ENCODE data around the gene DNAJC5. TPM values are rescaled to one million over a fixed set of nuclear protein-coding genes. Genes with fewer than 3 reads are reported as not detected.
"Not testable (repeated sequence)": the region's sequence is repeated elsewhere in the genome, so short reads cannot be mapped to it uniquely, and the experiment has no call there.

The DNAJC5 gene
- total and polyA plus RNA-seq, 12 donors: 19.5 to 52.2 (median 38.3) TPM

- Histone ChIP-seq H3K4me3 (peak within 1 kb of the TSS; percentile 74 to 97 (median 85)), H3K27ac (peak within 1 kb of the TSS; percentile 76 to 98 (median 94)), H3K9me3 (no peaks in the 10 kb centered on the region), H3K4me1 (peaks cover 6 to 63% (median 33%) of the 10 kb centered on the region in 9 donors), H3K36me3 (peaks cover 0 to 41% (median 19%) of the 10 kb centered on the region in 9 donors), H3K27me3 (no peaks in the 10 kb centered on the region)
- 0% methylated on average over 68 of the region's 68 CpGs for WGBS, 2 donors
- intact Hi-C loops (cut with DNase I): loop anchor here (1.0 to 10.0 kb wide), 13 partner anchors 38 to 330 kb away; partner anchors contain the start of genes PTK6 (in 4 of the 10), GMEB2 (in 2 of the 10), ARFRP1 (in 1 of the 10) and RTEL1 (in 1 of the 10)
- DNase-seq: peak; percentile 98 to 99
- TF ChIP-seq, protein P1, sequence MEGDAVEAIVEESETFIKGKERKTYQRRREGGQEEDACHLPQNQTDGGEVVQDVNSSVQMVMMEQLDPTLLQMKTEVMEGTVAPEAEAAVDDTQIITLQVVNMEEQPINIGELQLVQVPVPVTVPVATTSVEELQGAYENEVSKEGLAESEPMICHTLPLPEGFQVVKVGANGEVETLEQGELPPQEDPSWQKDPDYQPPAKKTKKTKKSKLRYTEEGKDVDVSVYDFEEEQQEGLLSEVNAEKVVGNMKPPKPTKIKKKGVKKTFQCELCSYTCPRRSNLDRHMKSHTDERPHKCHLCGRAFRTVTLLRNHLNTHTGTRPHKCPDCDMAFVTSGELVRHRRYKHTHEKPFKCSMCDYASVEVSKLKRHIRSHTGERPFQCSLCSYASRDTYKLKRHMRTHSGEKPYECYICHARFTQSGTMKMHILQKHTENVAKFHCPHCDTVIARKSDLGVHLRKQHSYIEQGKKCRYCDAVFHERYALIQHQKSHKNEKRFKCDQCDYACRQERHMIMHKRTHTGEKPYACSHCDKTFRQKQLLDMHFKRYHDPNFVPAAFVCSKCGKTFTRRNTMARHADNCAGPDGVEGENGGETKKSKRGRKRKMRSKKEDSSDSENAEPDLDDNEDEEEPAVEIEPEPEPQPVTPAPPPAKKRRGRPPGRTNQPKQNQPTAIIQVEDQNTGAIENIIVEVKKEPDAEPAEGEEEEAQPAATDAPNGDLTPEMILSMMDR (IDR thresholded peaks at IDR 0.05): no peak
- ATAC-seq: peak; percentile 90 to 97 (median 96)
These were observed 29.8 kb upstream of the DNAJC5 start, which contains the start of gene TPD52L2 for GRCh38 chr20:63864978-63865640. Gene TPD52L2, plus strand, starts transcription at chr20:63865270. Its CDS starts 96 bp downstream, at chr20:63865366.

- not testable (repeated sequence) for DNase-seq, ATAC-seq, H3K27me3 ChIP-seq, H3K27ac ChIP-seq, H3K9me3 ChIP-seq, H3K4me3 ChIP-seq
- 93 to 94% methylated on average over 13 of the region's 13 CpGs for WGBS, 2 donors
- intact Hi-C loops (cut with DNase I): loop anchor here in 6 of 10 donors (5.0 to 10.0 kb wide), 5 partner anchors 52 to 332 kb away; partner anchors contain the start of genes PTK6 (in 4 of the 6) and GMEB2 (in 2 of the 6)
- Histone ChIP-seq H3K36me3 (peaks cover 0 to 52% (median 19%) of the 10 kb centered on the region in 9 donors), H3K4me1 (peaks cover 6 to 56% (median 33%) of the 10 kb centered on the region in 9 donors)
These were observed 27.9 kb upstream of the DNAJC5 start for GRCh38 chr20:63867042-63867441.

- ATAC-seq (no peak), DNase-seq (no peak)
- intact Hi-C loops (cut with DNase I): loop anchor here in 6 of 10 donors (5.0 to 10.0 kb wide), 5 partner anchors 53 to 333 kb away; partner anchors contain the start of genes PTK6 (in 4 of the 6) and GMEB2 (in 2 of the 6)
- Histone ChIP-seq H3K27ac (no peak overlapping the region), H3K4me1 (peaks cover 6 to 62% (median 35%) of the 10 kb centered on the region in 9 donors), H3K9me3 (no peaks in the 10 kb centered on the region), H3K4me3 (no peak overlapping the region), H3K36me3 (peaks cover 0 to 56% (median 28%) of the 10 kb centered on the region in 9 donors), H3K27me3 (no peaks in the 10 kb centered on the region)
- WGBS, 2 donors: 91 to 96% methylated on average over 5 of the region's 5 CpGs
- TF ChIP-seq, protein P1 (IDR thresholded peaks at IDR 0.05): no peak
These were observed 26.7 kb upstream of the DNAJC5 start for GRCh38 chr20:63868264-63868663.

DNA sequence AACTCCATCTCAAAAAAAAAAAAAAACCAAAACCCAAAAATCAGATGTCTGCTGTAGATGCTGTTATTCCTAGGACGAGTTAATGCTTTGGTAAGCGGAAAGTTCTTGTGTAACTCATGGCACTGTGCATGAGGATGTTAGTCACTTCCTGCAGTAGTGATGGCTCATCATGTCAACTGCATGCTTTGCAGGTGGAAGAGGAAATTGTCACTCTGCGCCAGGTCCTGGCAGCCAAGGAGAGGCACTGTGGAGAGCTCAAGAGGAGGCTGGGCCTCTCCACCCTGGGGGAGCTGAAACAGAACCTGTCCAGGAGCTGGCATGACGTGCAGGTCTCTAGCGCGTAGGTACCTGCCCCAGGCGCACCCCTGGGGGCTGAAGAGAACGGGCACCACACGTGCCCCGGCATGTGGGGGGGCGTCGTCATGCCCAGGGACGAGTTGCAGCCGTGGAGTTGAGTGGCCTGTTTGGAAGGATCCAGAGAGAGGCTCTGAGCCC is 21.4 kb upstream of the DNAJC5 start:
- peak overlapping the region in 1 of 10 donors; percentile 28 for H3K4me3 ChIP-seq
- H3K4me1 ChIP-seq: peaks cover 0 to 37% (median 9%) of the 10 kb centered on the region in 9 donors
- no peaks in the 10 kb centered on the region for H3K27me3 ChIP-seq
- TF ChIP-seq, protein P1 (IDR thresholded peaks at IDR 0.05): no peak
- no peaks in the 10 kb centered on the region for H3K9me3 ChIP-seq
- WGBS, 2 donors: 76 to 78% methylated on average over 14 of the region's 14 CpGs
- peaks cover 3 to 100% (median 46%) of the 10 kb centered on the region in 9 donors for H3K36me3 ChIP-seq
- ATAC-seq: peak; percentile 70 to 89 (median 78)
- peak overlapping the region in 8 of 10 donors; percentile 36 to 94 (median 68) for H3K27ac ChIP-seq
- intact Hi-C loops (cut with DNase I): no loop called here
- DNase-seq: peak in 1 of 2 donors; percentile 57

DNA sequence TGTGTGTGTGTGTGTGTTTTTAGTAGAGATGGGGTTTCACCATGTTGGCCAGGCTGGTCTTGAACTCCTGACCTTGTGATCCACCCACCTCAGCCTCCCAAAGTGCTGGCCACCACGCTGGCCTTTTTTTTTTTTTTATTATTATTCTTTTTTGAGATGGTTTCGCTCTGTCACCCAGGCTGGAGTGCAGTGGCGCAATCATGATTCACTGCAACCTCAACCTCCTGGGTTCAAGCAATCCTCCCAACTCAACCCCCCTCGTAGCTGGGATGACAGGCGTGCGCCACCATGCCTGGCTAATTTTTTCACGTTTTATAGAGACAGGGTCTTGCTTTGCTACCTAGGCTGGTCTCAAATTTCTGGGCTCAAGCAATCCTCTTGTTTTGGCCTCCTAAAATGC is 20.7 kb upstream of the DNAJC5 start:
- ATAC-seq; intact Hi-C loops (cut with DNase I); DNase-seq; H3K4me3 ChIP-seq; H3K27me3 ChIP-seq; H3K9me3 ChIP-seq: not testable (repeated sequence)
- Histone ChIP-seq H3K36me3 (peaks cover 0 to 100% (median 39%) of the 10 kb centered on the region in 9 donors), H3K4me1 (peaks cover 0 to 35% (median 9%) of the 10 kb centered on the region in 9 donors), H3K27ac (peak overlapping the region in 2 of 10 donors; percentile 42 to 94)
- 90 to 99% methylated on average over 7 of the region's 7 CpGs for WGBS, 2 donors

Data from heart right ventricle (tissue), 16 donors.